ENCODE results near the gene SPATS2. TPM values are rescaled to one million over a fixed set of nuclear protein-coding genes. Genes with fewer than 3 reads are reported as not detected.

SPATS2 gene
- total and polyA plus RNA-seq, 11 donors = 3.0 to 9.1 (median 5.7) TPM

GRCh38 chr12:49538510-49539403, 171.5 kb downstream of the SPATS2 start, which contains the start of gene KCNH3:
Gene KCNH3, plus strand, starts transcription at chr12:49539030. Its CDS starts 387 bp downstream, at chr12:49539417.
- peak; percentile 82 to 93 (median 85) for DNase-seq
- peaks cover 0 to 33% (median 13%) of the 10 kb centered on the region in 12 donors for H3K4me1 ChIP-seq
- H3K4me3 ChIP-seq = peak within 1 kb of the TSS; percentile 24 to 62 (median 56)
- no peaks in the 10 kb centered on the region for H3K36me3 ChIP-seq
- H3K27me3 ChIP-seq = peaks cover 4 to 40% (median 26%) of the 10 kb centered on the region in 9 donors
- intact Hi-C loops (cut with DNase I) = no loop called here
- peak; percentile 50 to 85 (median 82) for ATAC-seq
- H3K27ac ChIP-seq = no peak within 1 kb of the TSS
- 1 to 2% (median 1%) methylated on average over 15 to 107 of the region's 107 CpGs; no CpG with 5 or more reads in 1 of the 4 donors for WGBS, 4 donors
- H3K9me3 ChIP-seq = no peaks in the 10 kb centered on the region
- TF ChIP-seq POLR2A (IDR thresholded peaks at IDR 0.05) = no peak
- TF ChIP-seq, protein P1, sequence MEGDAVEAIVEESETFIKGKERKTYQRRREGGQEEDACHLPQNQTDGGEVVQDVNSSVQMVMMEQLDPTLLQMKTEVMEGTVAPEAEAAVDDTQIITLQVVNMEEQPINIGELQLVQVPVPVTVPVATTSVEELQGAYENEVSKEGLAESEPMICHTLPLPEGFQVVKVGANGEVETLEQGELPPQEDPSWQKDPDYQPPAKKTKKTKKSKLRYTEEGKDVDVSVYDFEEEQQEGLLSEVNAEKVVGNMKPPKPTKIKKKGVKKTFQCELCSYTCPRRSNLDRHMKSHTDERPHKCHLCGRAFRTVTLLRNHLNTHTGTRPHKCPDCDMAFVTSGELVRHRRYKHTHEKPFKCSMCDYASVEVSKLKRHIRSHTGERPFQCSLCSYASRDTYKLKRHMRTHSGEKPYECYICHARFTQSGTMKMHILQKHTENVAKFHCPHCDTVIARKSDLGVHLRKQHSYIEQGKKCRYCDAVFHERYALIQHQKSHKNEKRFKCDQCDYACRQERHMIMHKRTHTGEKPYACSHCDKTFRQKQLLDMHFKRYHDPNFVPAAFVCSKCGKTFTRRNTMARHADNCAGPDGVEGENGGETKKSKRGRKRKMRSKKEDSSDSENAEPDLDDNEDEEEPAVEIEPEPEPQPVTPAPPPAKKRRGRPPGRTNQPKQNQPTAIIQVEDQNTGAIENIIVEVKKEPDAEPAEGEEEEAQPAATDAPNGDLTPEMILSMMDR (IDR thresholded peaks at IDR 0.05) = no peak

GRCh38 chr12:49539406-49540228, 172.4 kb downstream of the SPATS2 start:
- H3K27me3 ChIP-seq = peaks cover 4 to 40% (median 26%) of the 10 kb centered on the region in 9 donors
- no peak for ATAC-seq
- H3K9me3 ChIP-seq = no peaks in the 10 kb centered on the region
- H3K4me1 ChIP-seq = peaks cover 0 to 33% (median 13%) of the 10 kb centered on the region in 12 donors
- intact Hi-C loops (cut with DNase I) = no loop called here
- 17 to 25% (median 18%) methylated on average over 26 to 47 of the region's 47 CpGs for WGBS, 4 donors
- no peak for TF ChIP-seq POLR2A (IDR thresholded peaks at IDR 0.05)
- TF ChIP-seq, protein P1 (IDR thresholded peaks at IDR 0.05) = no peak
- H3K4me3 ChIP-seq = peak overlapping the region in 2 of 12 donors; percentile 61 to 62
- no peak overlapping the region for H3K27ac ChIP-seq
- H3K36me3 ChIP-seq = no peaks in the 10 kb centered on the region
- no peak for DNase-seq

GRCh38 chr12:49540229-49541139, 173.2 kb downstream of the SPATS2 start:
- ATAC-seq = no peak
- Histone ChIP-seq H3K4me1 (peaks cover 0 to 33% (median 13%) of the 10 kb centered on the region in 12 donors), H3K27ac (no peak overlapping the region), H3K27me3 (peaks cover 4 to 39% (median 26%) of the 10 kb centered on the region in 9 donors), H3K9me3 (no peaks in the 10 kb centered on the region), H3K4me3 (no peak overlapping the region), H3K36me3 (no peaks in the 10 kb centered on the region)
- TF ChIP-seq, protein P1 (IDR thresholded peaks at IDR 0.05) = no peak
- TF ChIP-seq POLR2A (IDR thresholded peaks at IDR 0.05) = no peak
- 78 to 84% (median 80%) methylated on average over 17 to 21 of the region's 21 CpGs for WGBS, 4 donors
- intact Hi-C loops (cut with DNase I) = no loop called here
- no peak for DNase-seq

All from heart left ventricle (tissue), 16 donors.